Inferior parietal cortex (tissue), 1 donor: ENCODE results near the gene GHRHR.

Experiments
- DNase-seq: peaks from one replicate; pipeline ENCODE4 v3.0.0-alpha.2; 2016; ENCODE audit errors: extremely low spot score

GHRHR gene

DNA sequence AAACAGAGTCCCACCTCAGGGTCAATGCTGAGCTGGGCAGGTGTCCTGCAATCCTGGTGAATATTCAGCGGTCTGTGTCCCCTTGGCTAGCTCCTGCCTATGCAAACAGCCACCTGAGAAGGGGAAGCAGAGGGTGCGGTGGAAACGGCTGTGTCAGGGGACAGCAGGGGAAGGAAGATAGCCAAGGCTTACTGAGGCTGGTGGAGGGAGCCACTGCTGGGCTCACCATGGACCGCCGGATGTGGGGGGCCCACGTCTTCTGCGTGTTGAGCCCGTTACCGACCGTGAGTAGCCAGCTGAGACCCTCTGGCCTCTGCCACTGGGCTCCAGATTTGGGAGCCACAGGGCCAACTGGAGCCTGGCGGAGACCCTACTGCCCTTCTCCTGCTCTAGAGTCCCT is at the start of gene GHRHR:
Gene GHRHR (plus strand): TSS at position 112 of the 400 bp plus-strand sequence. CDS start 116 bp downstream, at position 228.
- no peak for DNase-seq

DNA sequence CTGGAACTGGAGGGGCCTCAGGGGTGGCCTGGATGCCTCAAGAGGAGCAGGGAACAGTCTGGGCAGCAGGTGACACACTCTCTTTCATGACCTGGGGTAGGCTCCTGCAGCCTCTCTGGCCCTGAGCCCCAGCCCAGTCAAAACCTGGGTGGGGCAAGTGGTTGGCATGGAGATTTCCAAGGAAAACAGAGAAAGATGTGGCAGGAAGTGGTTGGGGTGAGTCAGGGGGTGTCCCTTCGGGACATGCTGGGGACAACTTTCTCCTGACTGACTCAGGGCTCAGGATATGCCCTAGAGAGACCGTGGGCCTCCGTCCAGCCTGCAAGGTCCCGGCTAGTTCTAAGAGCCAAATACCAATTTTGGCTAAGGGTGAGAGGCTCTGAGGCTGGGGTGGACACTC is 49.2 kb upstream of the GHRHR start:
- DNase-seq = no peak

DNA sequence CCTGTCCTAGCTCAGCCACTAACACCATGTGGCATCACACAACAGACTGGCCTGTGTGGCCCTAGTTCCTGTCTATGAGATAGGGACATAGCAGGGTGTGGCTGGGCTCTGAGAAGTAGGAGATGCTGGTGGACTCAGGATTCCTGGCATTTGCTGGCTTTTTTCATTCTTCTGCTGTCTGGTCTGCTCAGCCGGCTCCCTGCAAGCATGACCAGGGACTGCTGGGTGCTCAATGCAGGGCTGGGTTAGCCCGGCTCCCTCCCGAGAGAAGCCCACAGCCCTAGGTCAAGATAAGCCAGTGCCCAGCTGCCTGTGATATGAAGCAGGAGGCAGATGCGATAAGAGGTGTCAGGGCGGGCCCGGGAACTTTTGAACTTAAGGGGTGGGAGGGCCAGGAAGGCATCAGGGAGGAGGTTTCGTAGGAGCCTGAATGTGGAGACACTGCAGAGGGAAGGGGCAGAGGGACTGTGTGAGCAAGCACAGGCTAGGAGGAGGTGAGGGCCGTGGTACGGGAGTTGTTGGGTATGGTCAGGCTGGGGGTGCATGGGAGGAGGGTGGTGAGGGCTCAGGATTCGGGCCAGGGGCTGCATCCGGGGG is 48.6 kb upstream of the GHRHR start:
- DNase-seq = no peak

DNA sequence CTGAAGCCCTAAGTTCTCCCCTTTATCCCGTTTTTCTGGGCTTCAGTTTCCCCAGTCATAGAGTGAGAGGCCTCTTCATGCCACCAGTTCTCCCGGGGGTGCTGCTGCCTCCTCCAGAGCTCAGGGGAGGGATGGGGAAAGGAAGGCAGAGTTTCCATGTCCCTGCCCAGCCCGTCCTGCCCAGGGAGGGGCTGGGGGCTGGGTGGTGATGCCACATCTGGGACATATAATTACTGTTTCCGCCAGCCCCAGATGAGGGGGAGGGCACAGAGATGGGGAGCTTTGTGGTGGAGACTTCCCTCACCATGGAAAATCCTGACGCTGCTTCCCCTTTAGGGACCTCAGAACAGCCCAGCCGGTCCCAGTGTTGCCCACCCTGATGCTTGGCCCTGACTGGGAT is 48.0 kb upstream of the GHRHR start:
- no peak for DNase-seq

DNA sequence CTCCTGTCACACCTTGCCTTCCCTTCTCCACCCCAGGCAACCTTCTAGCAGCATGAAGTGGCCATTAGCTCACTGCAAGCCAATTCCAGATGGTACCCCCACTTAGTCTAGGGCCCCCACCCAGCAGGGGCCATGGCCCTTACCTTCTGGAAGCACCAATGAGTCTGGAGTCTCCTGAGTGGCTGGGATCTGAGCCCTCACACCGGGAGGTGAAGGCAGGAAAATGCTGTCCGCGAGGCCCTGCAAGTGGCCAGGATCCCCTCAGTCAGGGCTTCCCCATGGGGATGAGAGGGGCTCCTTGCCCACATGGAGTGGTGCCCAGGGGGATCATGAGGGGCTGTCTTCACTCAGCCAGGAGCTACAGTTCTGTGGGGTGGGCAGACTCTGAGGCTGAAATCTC is 47.5 kb upstream of the GHRHR start:
- no peak for DNase-seq

DNA sequence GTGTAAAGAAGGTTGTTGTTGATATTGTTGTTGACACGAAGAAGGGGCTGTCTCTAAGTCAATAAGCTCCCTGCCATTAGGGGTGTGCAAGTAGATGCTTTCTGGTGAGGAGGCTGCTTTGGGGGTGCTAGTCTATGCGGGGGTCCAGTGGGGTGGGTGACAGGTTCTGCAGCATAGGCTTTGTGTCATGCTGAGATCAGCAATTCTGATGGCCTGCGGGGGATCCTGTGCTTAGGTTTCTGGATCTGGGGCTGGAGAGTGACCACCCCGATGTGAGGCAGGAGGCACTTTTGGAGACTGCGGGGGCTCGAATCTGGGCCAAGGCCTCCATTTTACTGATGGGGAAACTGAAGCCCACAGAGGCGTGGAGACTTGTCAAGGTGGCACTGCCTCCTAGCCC is 47.0 kb upstream of the GHRHR start:
- DNase-seq = no peak

DNA sequence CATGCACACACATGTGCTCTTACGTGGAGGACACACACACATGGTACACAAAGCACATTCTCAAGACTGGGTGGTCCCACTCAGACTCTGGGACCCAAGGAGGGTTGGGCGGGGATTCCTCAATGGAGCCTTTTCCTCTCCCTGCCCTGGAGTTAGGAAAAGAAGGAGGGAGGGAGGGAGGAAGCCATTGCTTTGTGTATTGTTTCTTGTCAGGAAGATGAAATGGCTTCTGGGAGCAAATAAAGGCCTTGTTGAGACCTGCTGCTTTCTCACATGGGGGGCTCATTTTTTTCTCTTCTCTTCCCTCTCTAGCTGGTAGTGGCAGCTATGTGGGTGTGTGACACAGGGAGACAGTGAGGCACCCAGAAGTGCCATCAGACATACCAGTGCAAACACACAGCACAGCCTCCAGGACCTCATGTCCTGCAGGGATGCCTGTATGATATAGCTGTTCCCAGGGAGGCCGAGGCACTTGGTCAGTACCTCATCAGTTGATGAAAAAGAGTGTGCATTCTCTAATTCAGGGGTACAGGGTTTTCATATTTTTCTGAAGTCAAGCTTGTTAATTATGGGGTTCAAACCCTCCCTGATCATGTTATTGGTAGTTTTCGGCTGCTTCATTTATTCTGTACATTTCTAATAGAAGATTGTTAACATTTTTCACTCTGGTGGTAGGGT is 46.4 kb upstream of the GHRHR start:
- DNase-seq = no peak

DNA sequence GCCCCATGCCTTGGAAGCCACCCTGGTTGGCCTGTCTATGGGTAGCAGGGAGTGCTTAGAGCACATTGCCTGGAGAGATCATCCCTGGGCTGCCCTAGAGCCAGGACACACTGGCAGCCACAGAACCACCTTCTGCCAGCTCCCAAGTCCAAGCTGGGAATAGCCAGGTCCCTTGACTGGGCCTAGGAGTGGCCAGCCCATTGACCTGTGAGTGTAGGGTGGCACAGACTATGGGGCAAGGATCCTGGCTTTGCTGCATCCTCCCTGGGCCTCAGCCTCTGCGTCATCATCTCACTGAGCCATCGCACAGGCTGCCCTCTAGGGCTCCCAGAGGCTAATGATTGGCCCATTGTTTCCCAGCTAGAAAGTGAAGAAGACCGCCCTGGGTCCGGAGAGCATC is 45.1 kb upstream of the GHRHR start:
- no peak for DNase-seq

DNA sequence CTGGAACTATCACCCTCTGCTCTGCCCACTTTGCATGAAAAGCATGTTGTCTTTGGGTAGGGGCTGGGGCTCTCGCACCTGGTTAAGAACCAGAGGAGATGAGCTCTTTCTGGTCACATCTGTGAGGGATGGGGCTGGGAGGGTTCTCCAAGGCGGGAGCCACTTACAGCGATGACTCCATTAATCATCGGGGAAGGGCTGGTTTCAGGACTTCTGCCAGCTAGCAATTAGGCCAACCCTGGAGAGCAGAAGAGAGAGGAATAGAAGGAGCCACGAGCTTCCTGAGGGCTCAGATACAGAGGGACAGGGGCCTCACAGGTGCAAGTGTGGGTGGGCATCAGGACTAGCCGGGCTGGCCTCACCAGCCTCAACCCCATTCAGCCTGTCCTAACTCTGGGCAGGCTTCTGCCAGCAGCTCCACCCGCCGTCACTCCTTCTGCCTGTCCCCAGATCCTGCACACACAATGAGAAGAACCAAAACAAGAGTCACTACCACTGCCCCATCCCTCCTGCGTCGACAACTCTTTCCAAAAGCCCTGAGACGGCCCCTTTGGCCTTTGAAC is 43.7 kb upstream of the GHRHR start:
- no peak for DNase-seq

DNA sequence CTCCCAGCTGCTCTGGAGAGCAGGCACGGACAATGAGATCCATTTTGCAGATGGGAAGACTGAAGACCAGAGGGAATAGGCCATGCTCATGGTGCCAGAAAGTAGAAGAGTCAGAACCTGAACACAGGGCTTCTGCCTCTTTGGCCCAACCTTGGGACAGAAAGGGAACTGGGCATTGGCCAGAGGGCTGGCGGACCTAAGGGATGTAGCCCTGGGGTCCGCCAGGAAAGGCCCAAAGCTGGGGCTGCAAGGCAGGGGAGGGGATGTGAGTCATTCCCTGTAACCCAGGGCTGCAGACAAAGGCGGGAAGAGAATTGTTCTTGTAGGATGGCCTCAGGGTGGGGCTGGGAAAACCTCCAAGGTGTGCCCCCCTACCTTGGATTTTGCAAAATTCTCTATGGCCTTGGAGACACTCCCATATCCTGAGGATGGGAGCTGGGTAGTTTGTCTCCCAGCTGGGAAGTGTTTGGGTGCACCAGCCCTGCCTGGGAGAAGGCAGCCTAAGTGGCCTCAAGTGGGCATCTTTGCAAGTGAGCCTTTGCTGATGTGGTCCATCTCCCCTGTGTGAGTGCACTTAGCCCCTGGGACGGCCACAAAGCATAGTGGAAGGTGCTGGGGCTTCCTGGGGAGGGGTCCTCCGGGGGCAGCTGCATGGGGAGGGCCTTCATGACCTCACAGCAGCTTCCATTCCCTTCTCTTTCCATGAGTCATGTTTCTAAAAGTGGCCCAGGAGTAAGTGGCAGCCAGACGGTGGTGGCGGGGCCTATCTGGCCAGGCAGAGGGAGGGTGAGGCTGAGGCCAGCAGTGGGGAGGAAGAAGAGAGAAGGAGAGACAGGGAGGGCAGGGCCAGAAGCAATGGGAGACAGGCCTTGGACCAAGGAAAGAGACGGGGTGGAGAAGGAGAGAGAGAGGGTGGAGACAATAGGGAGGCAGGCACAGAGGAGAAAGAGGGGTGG is 42.9 kb upstream of the GHRHR start:
- no peak for DNase-seq

DNA sequence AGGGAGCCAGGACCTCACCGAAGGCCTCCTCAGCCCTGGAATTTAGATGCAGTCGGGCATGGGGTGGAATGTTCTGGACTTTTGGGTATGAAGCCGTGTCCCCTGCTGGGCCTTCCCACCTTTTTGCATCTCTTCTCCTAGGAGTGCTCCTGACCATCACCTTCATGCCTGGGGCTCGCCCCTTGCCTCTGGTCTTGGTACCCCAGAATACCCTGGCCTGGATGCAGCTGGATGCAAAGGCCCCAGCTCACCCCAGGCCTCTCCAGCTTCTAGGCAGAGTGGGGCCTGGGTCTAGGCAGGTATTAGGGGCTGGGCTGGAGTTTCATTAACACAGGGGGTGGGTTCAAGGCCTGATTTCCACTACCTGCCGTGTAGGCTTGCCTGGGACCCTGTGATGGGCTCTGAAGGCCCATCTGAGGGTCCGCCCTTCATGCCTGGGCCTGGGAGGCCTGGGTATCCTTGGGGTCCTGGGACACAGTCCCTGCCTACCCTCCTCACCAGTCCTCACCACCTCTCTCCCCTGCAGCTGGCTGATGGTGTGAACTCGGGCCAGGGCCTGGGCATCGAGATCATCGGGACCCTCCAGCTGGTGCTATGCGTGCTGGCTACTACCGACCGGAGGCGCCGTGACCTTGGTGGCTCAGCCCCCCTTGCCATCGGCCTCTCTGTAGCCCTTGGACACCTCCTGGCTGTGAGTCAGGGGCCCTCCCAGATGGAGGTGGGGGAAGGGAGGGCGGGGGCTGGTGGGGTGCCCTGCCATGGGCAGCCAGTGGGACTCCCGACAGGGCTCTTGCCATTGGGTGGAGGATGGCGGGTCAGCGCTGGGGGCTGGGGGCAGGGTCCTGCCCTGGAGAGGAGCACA is 42.0 kb upstream of the GHRHR start:
- no peak for DNase-seq

DNA sequence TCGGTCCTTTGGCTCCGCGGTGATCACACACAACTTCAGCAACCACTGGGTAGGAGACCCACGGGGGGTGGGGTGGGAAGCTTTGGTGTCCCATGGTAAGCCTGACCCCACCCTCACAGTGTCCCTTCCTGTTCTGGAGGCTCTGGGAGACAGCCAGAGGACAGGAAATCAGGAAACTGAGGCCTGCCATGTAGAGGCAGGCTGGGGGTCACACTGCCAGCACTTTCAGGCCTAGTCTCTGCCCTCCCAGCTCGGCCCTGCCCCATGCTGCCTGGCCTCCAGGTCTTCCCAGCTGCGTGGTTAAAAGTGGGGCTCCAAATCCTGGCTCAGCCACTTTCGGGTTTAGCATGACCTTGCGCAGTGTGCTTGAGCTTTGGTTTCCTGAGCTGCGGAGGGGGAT is 41.2 kb upstream of the GHRHR start:
- no peak for DNase-seq

DNA sequence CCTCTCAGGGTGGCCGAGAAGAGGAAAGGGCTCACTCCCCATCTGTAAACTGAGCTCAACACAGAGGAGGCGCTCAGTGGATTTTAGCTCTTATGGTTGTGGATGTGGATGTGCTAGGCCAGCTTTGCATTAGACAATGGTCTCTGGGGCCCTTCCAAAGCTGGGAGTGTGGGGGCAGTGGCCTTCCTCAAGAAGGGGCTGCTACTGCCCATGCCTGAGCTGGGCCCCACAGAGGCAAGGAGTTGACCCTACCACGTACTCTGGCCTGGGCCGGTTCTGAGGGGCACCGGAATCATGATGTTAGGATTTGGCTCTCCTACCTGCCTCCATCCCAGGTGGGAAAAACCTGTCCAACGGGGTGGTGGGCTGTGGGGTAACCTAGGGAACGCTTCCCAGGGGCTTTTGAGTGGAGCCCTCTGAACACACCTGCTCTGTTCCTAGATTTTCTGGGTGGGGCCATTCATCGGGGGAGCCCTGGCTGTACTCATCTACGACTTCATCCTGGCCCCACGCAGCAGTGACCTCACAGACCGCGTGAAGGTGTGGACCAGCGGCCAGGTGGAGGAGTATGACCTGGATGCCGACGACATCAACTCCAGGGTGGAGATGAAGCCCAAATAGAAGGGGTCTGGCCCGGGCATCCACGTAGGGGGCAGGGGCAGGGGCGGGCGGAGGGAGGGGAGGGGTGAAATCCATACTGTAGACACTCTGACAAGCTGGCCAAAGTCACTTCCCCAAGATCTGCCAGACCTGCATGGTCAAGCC is 40.6 kb upstream of the GHRHR start:
- DNase-seq = no peak

DNA sequence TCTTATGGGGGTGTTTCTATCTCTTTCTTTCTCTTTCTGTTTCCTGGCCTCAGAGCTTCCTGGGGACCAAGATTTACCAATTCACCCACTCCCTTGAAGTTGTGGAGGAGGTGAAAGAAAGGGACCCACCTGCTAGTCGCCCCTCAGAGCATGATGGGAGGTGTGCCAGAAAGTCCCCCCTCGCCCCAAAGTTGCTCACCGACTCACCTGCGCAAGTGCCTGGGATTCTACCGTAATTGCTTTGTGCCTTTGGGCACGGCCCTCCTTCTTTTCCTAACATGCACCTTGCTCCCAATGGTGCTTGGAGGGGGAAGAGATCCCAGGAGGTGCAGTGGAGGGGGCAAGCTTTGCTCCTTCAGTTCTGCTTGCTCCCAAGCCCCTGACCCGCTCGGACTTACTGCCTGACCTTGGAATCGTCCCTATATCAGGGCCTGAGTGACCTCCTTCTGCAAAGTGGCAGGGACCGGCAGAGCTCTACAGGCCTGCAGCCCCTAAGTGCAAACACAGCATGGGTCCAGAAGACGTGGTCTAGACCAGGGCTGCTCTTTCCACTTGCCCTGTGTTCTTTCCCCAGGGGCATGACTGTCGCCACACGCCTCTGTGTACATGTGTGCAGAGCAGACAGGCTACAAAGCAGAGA is 39.9 kb upstream of the GHRHR start:
- DNase-seq = no peak

DNA sequence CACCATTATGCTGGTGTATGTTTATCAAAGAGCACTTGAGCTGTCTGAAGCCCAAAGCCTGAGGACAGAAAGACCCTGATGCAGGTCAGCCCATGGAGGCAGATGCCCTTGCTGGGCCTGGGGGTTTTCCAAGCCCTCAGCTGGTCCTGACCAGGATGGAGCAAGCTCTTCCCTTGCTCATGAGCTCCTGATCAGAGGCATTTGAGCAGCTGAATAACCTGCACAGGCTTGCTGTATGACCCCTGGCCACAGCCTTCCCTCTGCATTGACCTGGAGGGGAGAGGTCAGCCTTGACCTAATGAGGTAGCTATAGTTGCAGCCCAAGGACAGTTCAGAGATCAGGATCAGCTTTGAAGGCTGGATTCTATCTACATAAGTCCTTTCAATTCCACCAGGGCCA is 39.1 kb upstream of the GHRHR start:
- no peak for DNase-seq

DNA sequence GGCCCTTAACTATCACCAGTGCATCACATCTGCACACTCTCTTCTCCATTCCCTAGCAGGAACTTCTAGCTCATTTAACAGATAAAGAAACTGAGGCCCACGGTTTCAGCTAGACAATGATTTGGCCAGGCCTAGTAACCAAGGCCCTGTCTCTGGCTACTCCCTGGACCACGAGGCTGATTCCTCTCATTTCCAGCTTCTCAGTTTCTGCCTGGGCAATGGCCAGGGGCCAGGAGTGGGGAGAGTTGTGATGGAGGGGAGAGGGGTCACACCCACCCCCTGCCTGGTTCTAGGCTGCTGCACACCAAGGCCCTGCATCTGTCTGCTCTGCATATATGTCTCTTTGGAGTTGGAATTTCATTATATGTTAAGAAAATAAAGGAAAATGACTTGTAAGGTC is 38.6 kb upstream of the GHRHR start:
- DNase-seq = no peak

DNA sequence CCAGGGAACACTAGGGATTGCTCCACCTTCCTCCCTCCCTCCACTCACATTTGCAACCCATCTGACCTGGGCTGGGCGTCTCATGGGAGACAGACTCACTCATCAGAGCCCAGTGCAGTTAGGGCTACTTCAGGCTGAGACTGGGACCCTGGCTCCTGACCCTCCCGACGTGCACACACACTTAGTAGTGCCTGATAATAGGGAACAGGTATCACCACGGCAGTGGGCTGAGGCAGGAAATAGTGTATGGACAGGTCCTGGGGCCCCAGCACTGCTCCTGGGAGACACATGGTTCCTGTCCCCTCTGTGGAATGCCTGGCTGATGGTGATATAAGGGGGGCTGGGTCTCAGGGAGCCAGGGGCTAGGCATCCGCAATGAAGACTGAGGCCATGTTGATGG is 37.8 kb upstream of the GHRHR start:
- no peak for DNase-seq

DNA sequence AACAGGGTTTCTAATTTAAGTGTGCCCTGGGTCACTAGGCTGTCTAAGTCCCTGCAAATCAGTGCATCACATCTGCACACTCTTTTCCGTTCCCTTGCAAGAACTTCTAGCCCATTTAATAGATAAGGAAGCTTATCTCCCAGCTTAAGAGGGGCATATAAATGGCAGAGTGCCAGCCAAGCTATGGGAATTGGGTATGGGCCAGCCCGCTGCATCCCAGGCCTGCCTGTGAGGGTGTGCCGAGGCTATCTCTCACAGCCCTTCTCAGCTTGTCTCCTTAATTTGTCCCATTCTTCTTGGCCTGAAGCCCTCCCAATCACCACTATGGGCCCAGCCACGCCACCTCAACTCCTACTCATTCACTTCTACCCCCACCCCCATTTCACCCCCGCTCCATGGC is 37.4 kb upstream of the GHRHR start:
- no peak for DNase-seq

DNA sequence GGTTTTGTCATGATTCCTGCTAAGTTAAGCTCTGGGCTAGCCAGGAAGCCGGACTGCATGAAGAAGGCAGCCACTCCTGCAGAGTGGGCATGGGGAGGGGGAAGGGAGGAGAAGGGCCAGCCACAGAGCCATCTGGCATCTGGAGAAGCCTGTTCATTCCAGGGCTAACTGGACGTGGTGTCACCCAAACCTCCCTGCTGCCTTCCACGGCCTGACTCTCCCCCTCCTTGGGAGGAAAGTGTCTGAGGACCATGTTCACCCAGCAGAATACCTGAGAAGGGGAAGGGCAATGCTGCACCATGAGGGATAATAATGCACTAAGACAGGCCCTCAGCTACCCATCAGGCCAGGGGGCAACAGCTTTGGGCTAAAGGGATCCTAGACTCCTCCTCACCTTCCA is 36.7 kb upstream of the GHRHR start:
- no peak for DNase-seq

DNA sequence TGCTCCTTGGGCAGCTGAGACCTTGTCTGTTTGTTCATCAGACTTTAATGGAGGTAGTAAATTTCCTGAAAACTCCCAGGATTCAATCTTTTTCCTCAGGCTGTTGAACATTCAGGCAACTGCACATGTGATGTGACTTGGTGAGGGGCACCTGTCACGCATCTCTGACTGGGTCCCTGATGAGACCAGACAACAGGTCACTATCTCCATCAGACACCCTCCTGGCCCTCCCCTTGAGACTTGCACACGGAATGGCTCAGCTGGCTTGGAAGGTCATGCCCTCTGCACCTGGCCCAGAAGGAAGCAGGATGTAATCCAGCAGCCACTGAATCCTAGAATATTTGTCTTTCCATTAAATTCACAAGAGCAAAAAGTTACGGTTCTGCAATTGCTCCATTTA is 36.2 kb upstream of the GHRHR start:
- no peak for DNase-seq
